ENCODE data around the gene DUSP11. TPM values are rescaled to one million over a fixed set of nuclear protein-coding genes. Genes with fewer than 3 reads are reported as not detected.

The DUSP11 gene
- total and polyA plus RNA-seq, 2 of the 13 experiments (the other 11 are each of a cell fraction or from before 2014, with no cell fraction given): 30.5 to 36.2 TPM

DNA sequence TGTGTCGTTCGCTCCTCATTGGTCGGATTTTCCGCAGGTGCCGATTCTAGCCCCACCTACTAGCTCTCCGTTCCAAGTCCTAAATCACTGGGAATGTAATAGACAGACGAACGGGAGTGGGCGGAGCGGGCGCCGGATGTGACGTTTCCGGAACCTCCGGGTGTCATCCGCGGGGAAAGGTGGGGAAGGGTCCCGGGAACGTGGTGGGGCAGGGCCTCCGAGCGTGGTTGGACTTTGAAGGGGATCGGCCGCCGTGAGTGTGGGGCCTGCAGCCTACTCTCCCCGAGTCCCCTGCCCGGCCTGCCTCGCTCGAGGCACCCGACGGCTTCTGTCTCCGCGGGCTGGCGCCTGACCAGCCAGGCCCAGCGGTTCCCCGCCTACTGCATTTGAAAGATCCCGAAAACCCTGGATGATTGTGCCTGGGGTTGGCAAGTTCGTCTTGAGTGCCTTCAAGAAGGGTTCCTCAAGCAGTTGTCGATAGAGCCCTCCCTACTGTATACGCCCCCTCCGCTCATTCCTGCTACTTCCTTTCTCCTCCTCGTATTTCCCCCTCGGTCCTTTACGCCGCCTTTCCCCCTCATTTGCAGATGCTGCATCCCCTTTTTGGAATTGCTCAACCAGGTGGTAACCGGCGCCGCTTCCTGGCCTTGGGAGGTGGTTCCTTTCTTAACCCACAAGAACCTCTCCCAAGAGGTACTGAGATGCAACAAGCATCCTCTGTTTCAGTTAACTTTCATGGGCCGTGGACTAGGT lies 49.1 kb upstream of the DUSP11 start, which contains the start of gene STAMBP (continued):
- TF ChIP-seq ZNF660 (CRISPR knock-in tag; IDR thresholded peaks at IDR 0.05; ENCODE audit: borderline replicate concordance, low read depth) (no peak), RFXAP (CRISPR knock-in tag; IDR thresholded peaks at IDR 0.05; ENCODE audit: borderline replicate concordance) (peak; percentile 78; the same call in 1 of the 2 replicates), ATRX (CRISPR knock-in tag; IDR thresholded peaks at IDR 0.05; ENCODE audit: borderline replicate concordance) (no peak), MTF2 (CRISPR knock-in tag; IDR thresholded peaks at IDR 0.05; ENCODE audit: borderline replicate concordance) (peak; percentile 91; the same call in 1 of the 2 replicates), CCDC6 (CRISPR knock-in tag; IDR thresholded peaks at IDR 0.05) (no peak), ZNF337 (CRISPR knock-in tag; IDR thresholded peaks at IDR 0.05; ENCODE audit: borderline replicate concordance, low read depth) (0 out of 2 replicates have a peak, but pooled peaks have one; percentile 35), MED8 (CRISPR knock-in tag; IDR thresholded peaks at IDR 0.05; ENCODE audit: insufficient replicate concordance) (no peak), ZNF891 (CRISPR knock-in tag; IDR thresholded peaks at IDR 0.05) (no peak), MEIS1 (CRISPR knock-in tag; IDR thresholded peaks at IDR 0.05; ENCODE audit: borderline replicate concordance) (peak; percentile 62; the same call in 1 of the 2 replicates), PCBP1 (IDR thresholded peaks at IDR 0.05; ENCODE audit: borderline replicate concordance, low read depth, low read length) (peak; percentile 84; the same call in 1 of the 2 replicates), ZSCAN9 (CRISPR knock-in tag; IDR thresholded peaks at IDR 0.05; ENCODE audit: borderline replicate concordance) (peak; percentile 49; the same call in 1 of the 2 replicates), KDM5A (IDR thresholded peaks at IDR 0.05; ENCODE audit: borderline replicate concordance, low read length) (peak; percentile 87), ZNF788 (CRISPR knock-in tag; IDR thresholded peaks at IDR 0.05; ENCODE audit: borderline replicate concordance) (peak; percentile 96; the same call in 1 of the 2 replicates), SP2 (CRISPR knock-in tag; IDR thresholded peaks at IDR 0.05) (peak; percentile 79)
- TF ChIP-seq, protein P1, sequence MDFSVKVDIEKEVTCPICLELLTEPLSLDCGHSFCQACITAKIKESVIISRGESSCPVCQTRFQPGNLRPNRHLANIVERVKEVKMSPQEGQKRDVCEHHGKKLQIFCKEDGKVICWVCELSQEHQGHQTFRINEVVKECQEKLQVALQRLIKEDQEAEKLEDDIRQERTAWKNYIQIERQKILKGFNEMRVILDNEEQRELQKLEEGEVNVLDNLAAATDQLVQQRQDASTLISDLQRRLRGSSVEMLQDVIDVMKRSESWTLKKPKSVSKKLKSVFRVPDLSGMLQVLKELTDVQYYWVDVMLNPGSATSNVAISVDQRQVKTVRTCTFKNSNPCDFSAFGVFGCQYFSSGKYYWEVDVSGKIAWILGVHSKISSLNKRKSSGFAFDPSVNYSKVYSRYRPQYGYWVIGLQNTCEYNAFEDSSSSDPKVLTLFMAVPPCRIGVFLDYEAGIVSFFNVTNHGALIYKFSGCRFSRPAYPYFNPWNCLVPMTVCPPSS (IDR thresholded peaks at IDR 0.05): no peak
- TF ChIP-seq, protein P2, sequence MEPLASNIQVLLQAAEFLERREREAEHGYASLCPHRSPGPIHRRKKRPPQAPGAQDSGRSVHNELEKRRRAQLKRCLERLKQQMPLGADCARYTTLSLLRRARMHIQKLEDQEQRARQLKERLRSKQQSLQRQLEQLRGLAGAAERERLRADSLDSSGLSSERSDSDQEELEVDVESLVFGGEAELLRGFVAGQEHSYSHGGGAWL (CRISPR knock-in tag; IDR thresholded peaks at IDR 0.05): peak; percentile 70; the same call in 1 of the 2 replicates
- TF ChIP-seq, protein P3, sequence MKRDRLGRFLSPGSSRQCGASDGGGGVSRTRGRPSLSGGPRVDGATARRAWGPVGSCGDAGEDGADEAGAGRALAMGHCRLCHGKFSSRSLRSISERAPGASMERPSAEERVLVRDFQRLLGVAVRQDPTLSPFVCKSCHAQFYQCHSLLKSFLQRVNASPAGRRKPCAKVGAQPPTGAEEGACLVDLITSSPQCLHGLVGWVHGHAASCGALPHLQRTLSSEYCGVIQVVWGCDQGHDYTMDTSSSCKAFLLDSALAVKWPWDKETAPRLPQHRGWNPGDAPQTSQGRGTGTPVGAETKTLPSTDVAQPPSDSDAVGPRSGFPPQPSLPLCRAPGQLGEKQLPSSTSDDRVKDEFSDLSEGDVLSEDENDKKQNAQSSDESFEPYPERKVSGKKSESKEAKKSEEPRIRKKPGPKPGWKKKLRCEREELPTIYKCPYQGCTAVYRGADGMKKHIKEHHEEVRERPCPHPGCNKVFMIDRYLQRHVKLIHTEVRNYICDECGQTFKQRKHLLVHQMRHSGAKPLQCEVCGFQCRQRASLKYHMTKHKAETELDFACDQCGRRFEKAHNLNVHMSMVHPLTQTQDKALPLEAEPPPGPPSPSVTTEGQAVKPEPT (CRISPR knock-in tag; IDR thresholded peaks at IDR 0.05; ENCODE audit: low read depth): no peak
- TF ChIP-seq, protein P4, sequence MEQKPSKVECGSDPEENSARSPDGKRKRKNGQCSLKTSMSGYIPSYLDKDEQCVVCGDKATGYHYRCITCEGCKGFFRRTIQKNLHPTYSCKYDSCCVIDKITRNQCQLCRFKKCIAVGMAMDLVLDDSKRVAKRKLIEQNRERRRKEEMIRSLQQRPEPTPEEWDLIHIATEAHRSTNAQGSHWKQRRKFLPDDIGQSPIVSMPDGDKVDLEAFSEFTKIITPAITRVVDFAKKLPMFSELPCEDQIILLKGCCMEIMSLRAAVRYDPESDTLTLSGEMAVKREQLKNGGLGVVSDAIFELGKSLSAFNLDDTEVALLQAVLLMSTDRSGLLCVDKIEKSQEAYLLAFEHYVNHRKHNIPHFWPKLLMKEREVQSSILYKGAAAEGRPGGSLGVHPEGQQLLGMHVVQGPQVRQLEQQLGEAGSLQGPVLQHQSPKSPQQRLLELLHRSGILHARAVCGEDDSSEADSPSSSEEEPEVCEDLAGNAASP (CRISPR knock-in tag; IDR thresholded peaks at IDR 0.05; ENCODE audit: borderline replicate concordance): 0 out of 2 replicates have a peak, but pooled peaks have one; percentile 23
